Uterus (tissue), 2 donors: ENCODE data around the gene GRAP.

Experiments used
- CTCF ChIP-seq, 4 experiments: fragments of 200-600 bp in 2 of 4; fragments of 450-650 bp in 2 of 4; sonication (generic) in 2 of 4; IDR thresholded peaks; one replicate each; pipeline ENCODE4 v1.5.1; 2016 to 2019; ENCODE audit warnings: antibody characterized with exemption in 4 of 4, mild to moderate bottlenecking in 2 of 4, moderate library complexity in 1 of 4
- POLR2A ChIP-seq, 2 donors: fragments of 450-650 bp; IDR thresholded peaks; one replicate each; pipeline ENCODE4 v1.6.1; 2016; ENCODE audit warnings: antibody characterized with exemption in 2 of 2, mild to moderate bottlenecking in 1 of 2, moderate library complexity in 1 of 2

GRCh38 chr17:18995220-18995619 is 51.5 kb downstream of the GRAP start:
- no peak for TF ChIP-seq CTCF (IDR thresholded peaks at IDR 0.05)
- TF ChIP-seq POLR2A (IDR thresholded peaks at IDR 0.05): no peak
